ENCODE results near the gene POLD1.

Gene POLD1

GRCh38 chr19:50356691-50357177, 27.4 kb upstream of the POLD1 start:
- peak overlapping the region; percentile 67; the same call in 1 of the 2 replicates for H3K9ac ChIP-seq
- peaks cover 6% of the 10 kb centered on the region; the same call in 1 of the 2 replicates for H3K9me3 ChIP-seq
- H4K20me1 ChIP-seq: no peaks in the 10 kb centered on the region
- no peaks in the 10 kb centered on the region for H3K27me3 ChIP-seq
- TF ChIP-seq Cebpa-rat (IDR thresholded peaks at IDR 0.05): no peak
- H3K36me3 ChIP-seq: no peaks in the 10 kb centered on the region
- peak overlapping the region; percentile 67 for H3K4me3 ChIP-seq
- H3K27ac ChIP-seq: no peak overlapping the region
- peak overlapping the region; percentile 95 for H3K4me2 ChIP-seq
- peaks cover 34% of the 10 kb centered on the region for H3K4me1 ChIP-seq

- peak overlapping the region; percentile 95 for H3K4me2 ChIP-seq
- TF ChIP-seq Cebpa-rat (IDR thresholded peaks at IDR 0.05): no peak
- H3K4me1 ChIP-seq: peaks cover 41% of the 10 kb centered on the region
- H3K4me3 ChIP-seq: peak overlapping the region; percentile 67
- peaks cover 6% of the 10 kb centered on the region; the same call in 1 of the 2 replicates for H3K9me3 ChIP-seq
- peak overlapping the region; percentile 67 for H3K9ac ChIP-seq
- no peaks in the 10 kb centered on the region for H3K36me3 ChIP-seq
- H3K27me3 ChIP-seq: no peaks in the 10 kb centered on the region
- H3K27ac ChIP-seq: peak overlapping the region; percentile 32
- no peaks in the 10 kb centered on the region for H4K20me1 ChIP-seq
Observed at GRCh38 chr19:50357178-50358100, 26.7 kb upstream of the POLD1 start.

GRCh38 chr19:50358483-50359327, 25.4 kb upstream of the POLD1 start:
- no peaks in the 10 kb centered on the region for H3K27me3 ChIP-seq
- no peak overlapping the region for H3K27ac ChIP-seq
- peak overlapping the region; percentile 20 for H3K4me2 ChIP-seq
- no peaks in the 10 kb centered on the region for H4K20me1 ChIP-seq
- peaks cover 53% of the 10 kb centered on the region for H3K4me1 ChIP-seq
- H3K9me3 ChIP-seq: peaks cover 7% of the 10 kb centered on the region; the same call in 1 of the 2 replicates
- no peak for TF ChIP-seq Cebpa-rat (IDR thresholded peaks at IDR 0.05)
- H3K36me3 ChIP-seq: no peaks in the 10 kb centered on the region
- no peak overlapping the region for H3K9ac ChIP-seq
- H3K4me3 ChIP-seq: no peak overlapping the region

GRCh38 chr19:50359328-50359818, 24.8 kb upstream of the POLD1 start:
- no peaks in the 10 kb centered on the region for H4K20me1 ChIP-seq
- H3K9me3 ChIP-seq: peaks cover 11% of the 10 kb centered on the region; the same call in 1 of the 2 replicates
- H3K4me3 ChIP-seq: no peak overlapping the region
- no peak overlapping the region for H3K27ac ChIP-seq
- H3K9ac ChIP-seq: no peak overlapping the region
- H3K36me3 ChIP-seq: no peaks in the 10 kb centered on the region
- peaks cover 59% of the 10 kb centered on the region for H3K4me1 ChIP-seq
- H3K4me2 ChIP-seq: peak overlapping the region; percentile 20
- H3K27me3 ChIP-seq: no peaks in the 10 kb centered on the region
- TF ChIP-seq Cebpa-rat (IDR thresholded peaks at IDR 0.05): no peak

GRCh38 chr19:50361290-50362029, 22.7 kb upstream of the POLD1 start:
- Histone ChIP-seq H3K36me3 (no peaks in the 10 kb centered on the region), H4K20me1 (no peaks in the 10 kb centered on the region), H3K4me2 (no peak overlapping the region), H3K27ac (no peak overlapping the region), H3K4me1 (peaks cover 76% of the 10 kb centered on the region), H3K9ac (no peak overlapping the region), H3K27me3 (no peaks in the 10 kb centered on the region), H3K9me3 (peaks cover 11% of the 10 kb centered on the region; the same call in 1 of the 2 replicates), H3K4me3 (no peak overlapping the region)
- TF ChIP-seq Cebpa-rat (IDR thresholded peaks at IDR 0.05): no peak

- no peak overlapping the region for H3K27ac ChIP-seq
- H4K20me1 ChIP-seq: no peaks in the 10 kb centered on the region
- H3K27me3 ChIP-seq: no peaks in the 10 kb centered on the region
- no peak for TF ChIP-seq Cebpa-rat (IDR thresholded peaks at IDR 0.05)
- H3K4me2 ChIP-seq: no peak overlapping the region
- peaks cover 11% of the 10 kb centered on the region; the same call in 1 of the 2 replicates for H3K9me3 ChIP-seq
- H3K4me1 ChIP-seq: peaks cover 76% of the 10 kb centered on the region
- no peak overlapping the region for H3K4me3 ChIP-seq
- H3K9ac ChIP-seq: no peak overlapping the region
- H3K36me3 ChIP-seq: no peaks in the 10 kb centered on the region
Observed at GRCh38 chr19:50362030-50362412, 22.1 kb upstream of the POLD1 start.

- Histone ChIP-seq H3K4me3 (no peak overlapping the region), H3K9ac (no peak overlapping the region), H3K4me1 (peaks cover 78% of the 10 kb centered on the region), H4K20me1 (no peaks in the 10 kb centered on the region), H3K4me2 (0 out of 2 replicates have a peak overlapping the region, but pooled peaks have one; percentile 15), H3K36me3 (no peaks in the 10 kb centered on the region), H3K27me3 (no peaks in the 10 kb centered on the region), H3K27ac (no peak overlapping the region), H3K9me3 (peaks cover 11% of the 10 kb centered on the region; the same call in 1 of the 2 replicates)
- TF ChIP-seq Cebpa-rat (IDR thresholded peaks at IDR 0.05): no peak
Observed at GRCh38 chr19:50362656-50363424, 21.3 kb upstream of the POLD1 start.

All from BLaER1 (cell line).